HEK293T (cell line): ENCODE data around the gene GID8.

Experiments
- ELF4 ChIP-seq: fragments of 450-650 bp; IDR thresholded peaks from 2 replicates; pipeline ENCODE4 v1.6.1; 2017; ENCODE audit warnings: antibody characterized with exemption
- NFRKB ChIP-seq: fragments of 450-650 bp; IDR thresholded peaks from 2 replicates; pipeline ENCODE4 v1.6.1; 2016; ENCODE audit warnings: mild to moderate bottlenecking, moderate library complexity
- SP1 ChIP-seq: fragments of 450-650 bp; IDR thresholded peaks from 2 replicates; pipeline ENCODE4 v1.6.1; 2017
- SUZ12 ChIP-seq: fragments of 450-650 bp; IDR thresholded peaks from 2 replicates; pipeline ENCODE4 v1.6.1; 2016; ENCODE audit warnings: mild to moderate bottlenecking

DNA sequence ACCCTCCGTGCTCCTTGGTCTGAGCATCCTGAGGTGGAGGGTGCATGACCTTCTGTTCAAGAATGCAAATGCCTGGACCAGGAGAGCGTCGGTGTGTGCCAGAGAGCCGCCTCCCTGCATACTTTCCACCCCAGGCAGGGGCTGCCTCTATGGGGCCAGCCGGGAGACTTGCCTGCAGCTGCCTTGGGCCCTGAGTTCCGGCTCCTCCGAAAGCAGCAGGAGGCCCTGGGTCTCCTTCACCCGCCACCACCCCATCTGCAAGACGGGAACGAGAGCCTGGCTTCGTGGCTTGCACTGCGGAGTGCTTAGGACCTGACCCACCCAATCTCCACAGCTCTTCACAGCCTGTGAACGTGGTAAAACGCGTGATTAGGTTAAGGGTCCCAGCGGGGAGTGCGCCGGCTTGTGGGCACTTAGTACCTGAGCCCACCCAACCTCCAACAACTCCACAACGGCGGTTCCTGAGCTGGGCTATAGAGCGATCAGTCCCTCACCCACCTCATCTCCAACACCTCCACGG, 52.4 kb downstream of the GID8 start:
- TF ChIP-seq SP1: no peak
- TF ChIP-seq ELF4: no peak
- no peak for TF ChIP-seq SUZ12
- no peak for TF ChIP-seq NFRKB
